GM12891 (cell line): ENCODE results near the gene AGO3.

ENCODE experiments used
- DNase-seq: peaks from one replicate; pipeline ENCODE4 v3.0.0; 2011; ENCODE audit warnings: low spot score; ENCODE audit not compliant: insufficient read length
- FAIRE-seq: peaks from 2 replicates; lab custom pipeline; 2011; peaks lifted over from hg19 to GRCh38; lab: Jason Lieb, UNC
- PAX5 ChIP-seq: IDR thresholded peaks from 2 replicates; pipeline ENCODE4 v1.6.1; 2011; ENCODE audit warnings: low read length, moderate library complexity, mild to moderate bottlenecking; ENCODE audit not compliant: insufficient read depth, severe bottlenecking
- POLR2A ChIP-seq: IDR thresholded peaks from 2 replicates; pipeline ENCODE4 v1.6.1; 2011; ENCODE audit warnings: low read depth, low read length, control low read depth
- POLR2AphosphoS5 ChIP-seq: IDR thresholded peaks from 2 replicates; pipeline ENCODE4 v1.6.1; 2011; ENCODE audit warnings: low read depth, low read length, control low read depth
- POU2F2 ChIP-seq: IDR thresholded peaks from 2 replicates; pipeline ENCODE4 v1.6.1; 2011; ENCODE audit warnings: low read depth, mild to moderate bottlenecking, control low read depth, low read length, moderate library complexity
- SPI1 ChIP-seq: IDR thresholded peaks from 2 replicates; pipeline ENCODE4 v1.6.1; 2011; ENCODE audit warnings: low read depth, low read length, control low read depth
- TAF1 ChIP-seq: IDR thresholded peaks from 2 replicates; pipeline ENCODE4 v1.6.1; 2011; ENCODE audit warnings: low read depth, low read length, control low read depth

AGO3 gene

DNA sequence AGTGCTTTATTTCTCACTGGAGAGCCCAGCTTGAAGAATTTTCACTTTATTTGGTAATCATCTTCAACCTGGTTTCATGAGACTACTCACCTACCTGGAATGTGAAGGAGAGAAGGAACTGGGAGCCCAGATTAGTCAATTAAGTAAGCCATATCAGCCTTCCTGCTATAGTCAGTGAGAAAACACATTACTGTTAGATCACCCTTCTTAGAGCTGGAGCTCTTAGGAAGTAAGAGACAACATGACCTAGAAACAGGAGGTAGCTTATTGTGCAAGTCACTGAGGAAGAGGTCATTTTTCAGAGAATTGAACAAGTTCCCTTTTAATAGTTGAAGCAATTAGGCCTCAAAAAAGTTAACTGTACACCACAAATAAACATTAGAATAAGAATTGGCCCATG, 103.8 kb downstream of the AGO3 start:
- no peak for DNase-seq
- FAIRE-seq, result no peak
- TF ChIP-seq POU2F2 (no peak), SPI1 (no peak), POLR2AphosphoS5 (no peak), TAF1 (no peak), PAX5 (no peak), POLR2A (no peak)

DNA sequence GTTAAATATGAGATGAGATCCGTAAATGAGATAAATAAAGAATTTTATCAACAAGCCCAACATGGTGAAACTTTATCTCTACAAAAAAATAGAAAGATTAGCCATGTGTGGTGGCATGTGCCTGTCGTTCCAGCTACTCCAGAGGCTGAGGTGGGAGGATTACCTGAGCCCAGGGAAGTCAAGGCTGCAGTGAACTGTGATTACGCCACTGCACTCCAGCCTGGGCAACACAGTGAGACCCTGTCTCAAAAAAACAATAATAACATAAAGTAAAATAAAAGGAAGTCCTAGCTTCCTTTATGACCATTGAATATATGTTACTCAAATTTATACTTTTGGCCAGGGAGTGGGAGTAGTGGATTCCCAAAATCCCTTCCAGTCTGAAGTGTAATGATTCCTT, 104.2 kb downstream of the AGO3 start:
- no peak for TF ChIP-seq TAF1
- no peak for TF ChIP-seq PAX5
- TF ChIP-seq POU2F2, result no peak
- no peak for TF ChIP-seq SPI1
- no peak for TF ChIP-seq POLR2AphosphoS5
- no peak for FAIRE-seq

DNA sequence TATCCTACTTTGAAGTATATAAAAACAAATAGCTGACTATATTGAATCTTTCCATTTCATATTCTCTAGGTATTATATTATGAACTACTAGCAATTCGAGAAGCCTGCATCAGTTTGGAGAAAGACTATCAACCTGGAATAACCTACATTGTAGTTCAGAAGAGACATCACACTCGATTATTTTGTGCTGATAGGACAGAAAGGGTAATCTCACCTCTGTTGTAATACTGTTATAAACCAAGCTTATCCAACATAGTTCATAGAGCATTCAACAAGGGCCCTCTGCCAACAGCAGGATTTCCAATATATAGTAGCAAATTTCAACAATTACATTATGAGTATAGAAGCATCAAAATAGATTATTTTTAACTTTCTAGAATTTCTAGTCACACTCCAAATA, 109.3 kb downstream of the AGO3 start:
- FAIRE-seq, result no peak
- DNase-seq, result no peak
- TF ChIP-seq SPI1 (no peak), POLR2A (no peak), TAF1 (no peak), POU2F2 (no peak), POLR2AphosphoS5 (no peak), PAX5 (no peak)

More for the DNA sequence above, 104.2 kb downstream of the AGO3 start:
- DNase-seq, result no peak

DNA sequence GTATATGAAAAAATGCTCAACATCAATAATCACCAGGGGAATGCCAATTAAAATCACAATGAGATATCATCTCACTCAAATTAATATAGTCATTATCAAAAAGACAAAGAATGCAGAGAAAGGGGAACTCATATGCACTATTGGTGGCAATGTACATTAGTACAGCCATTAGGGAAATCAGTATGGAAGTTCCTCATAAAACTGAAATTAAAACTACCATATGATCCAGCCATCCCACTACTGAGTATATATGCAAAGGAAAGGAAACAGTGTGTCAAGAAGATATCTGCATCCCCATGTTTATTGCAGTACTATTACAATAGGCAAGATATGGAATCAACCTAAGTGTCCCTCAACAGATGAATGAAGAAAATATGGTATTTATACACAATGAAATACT, 120.9 kb downstream of the AGO3 start:
- TF ChIP-seq SPI1 (no peak), POU2F2 (no peak), POLR2AphosphoS5 (no peak), TAF1 (no peak), POLR2A (no peak), PAX5 (no peak)
- FAIRE-seq, result no peak
- no peak for DNase-seq

DNA sequence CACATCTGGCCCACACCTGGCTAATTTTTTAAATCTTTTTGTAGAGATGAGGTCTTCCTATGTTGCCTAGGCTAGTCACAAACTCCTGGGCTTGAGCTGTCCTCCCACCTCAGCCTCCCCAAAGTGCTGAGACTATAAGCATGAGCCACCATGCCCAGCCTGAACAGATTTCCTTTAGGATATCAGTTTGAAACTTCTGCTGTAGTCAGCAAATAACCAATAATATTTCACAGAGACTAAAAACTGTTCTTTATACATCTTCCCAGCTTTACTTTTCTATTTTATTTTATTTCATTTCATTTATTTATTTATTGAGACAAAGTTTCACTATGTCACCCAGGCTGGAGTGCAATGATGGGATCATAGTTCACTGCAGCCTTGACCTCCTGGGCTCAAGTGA, 123.1 kb downstream of the AGO3 start:
- FAIRE-seq, result no peak
- DNase-seq, result no peak
- TF ChIP-seq TAF1, result no peak
- no peak for TF ChIP-seq POU2F2
- TF ChIP-seq POLR2AphosphoS5, result no peak
- TF ChIP-seq PAX5, result no peak
- no peak for TF ChIP-seq POLR2A
- TF ChIP-seq SPI1, result no peak

DNA sequence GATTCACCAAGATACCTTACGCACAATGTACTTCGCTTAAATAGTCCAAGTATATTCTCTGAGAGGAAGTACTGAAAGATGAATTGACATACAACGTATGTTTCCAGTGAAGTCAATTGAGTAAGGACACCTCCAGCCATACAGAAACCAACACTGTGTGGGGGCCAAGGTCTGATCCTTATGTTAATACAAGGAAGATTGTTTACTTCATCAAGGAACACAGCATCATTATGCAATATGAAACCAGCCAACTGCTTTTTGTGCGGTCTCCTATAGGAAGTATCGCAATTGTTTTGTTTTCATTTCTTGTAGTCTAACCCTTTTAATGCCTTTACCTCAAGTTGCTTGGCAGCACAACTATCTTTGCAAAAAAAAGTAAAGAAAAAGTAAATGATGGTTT, 124.8 kb downstream of the AGO3 start:
- no peak for DNase-seq
- no peak for FAIRE-seq
- TF ChIP-seq POLR2AphosphoS5, result no peak
- TF ChIP-seq TAF1, result no peak
- TF ChIP-seq POU2F2, result no peak
- no peak for TF ChIP-seq POLR2A
- no peak for TF ChIP-seq SPI1
- no peak for TF ChIP-seq PAX5

DNA sequence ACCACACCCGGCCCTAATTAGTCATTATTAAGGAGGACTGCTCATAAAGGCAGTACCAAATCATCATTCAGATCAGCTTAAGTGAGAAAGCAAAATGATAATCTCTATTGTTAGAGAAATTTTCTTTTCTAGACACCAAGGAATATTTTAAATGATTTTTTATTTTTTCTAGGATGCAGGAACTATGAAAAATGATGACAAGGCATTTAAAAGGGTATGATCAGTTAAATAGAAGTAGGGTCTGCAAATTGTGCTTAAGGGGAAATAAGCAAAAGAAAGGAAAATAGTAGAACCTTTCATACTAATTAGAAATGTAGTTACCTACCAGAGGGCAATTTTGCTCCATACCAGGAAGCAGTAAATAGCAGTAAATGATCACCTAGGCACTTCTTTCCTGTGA, 131.4 kb downstream of the AGO3 start:
- TF ChIP-seq POLR2AphosphoS5 (no peak), POU2F2 (no peak), SPI1 (no peak), TAF1 (no peak)
- no peak for DNase-seq
- FAIRE-seq, result no peak

DNA sequence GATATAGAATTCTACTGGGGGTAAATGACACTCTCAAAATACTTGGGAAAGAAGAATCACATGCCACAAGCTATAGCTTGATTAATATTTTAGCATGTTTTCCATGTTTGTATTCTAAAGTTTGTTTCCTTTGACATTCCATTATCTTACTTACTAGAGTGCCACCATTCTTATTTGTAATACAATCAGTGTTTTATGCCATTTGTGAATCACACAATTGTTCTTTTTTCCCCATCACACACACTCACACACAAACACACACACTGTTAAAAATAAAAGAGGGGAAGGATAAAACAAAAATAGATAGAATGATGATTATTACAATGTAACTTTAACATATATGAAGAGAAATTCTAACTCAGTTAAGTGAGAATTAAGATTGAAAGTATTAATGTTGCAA, 137.0 kb downstream of the AGO3 start:
- TF ChIP-seq POLR2AphosphoS5 (no peak), POLR2A (no peak), PAX5 (no peak), POU2F2 (no peak), TAF1 (no peak), SPI1 (no peak)
- FAIRE-seq (no peak), DNase-seq (no peak)

DNA sequence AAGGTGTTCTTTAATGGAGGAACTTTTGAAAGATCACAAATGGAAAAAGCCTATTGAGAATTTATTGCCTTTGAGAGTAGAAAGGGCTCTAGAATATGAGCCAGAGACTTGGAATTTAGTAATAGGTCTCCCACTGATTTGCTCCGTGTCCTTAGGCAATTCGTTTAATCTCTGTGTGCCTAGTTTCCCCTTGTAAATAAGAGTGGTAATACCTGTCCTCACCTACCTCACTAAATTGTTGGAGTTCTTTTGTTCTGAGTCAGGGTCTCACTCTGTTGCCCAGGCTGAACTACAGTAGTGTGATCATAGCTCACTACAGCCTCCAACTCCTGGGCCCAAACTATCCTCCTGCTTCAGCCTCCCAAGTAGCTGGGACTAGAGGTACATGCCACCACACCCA, 138.0 kb downstream of the AGO3 start:
- no peak for TF ChIP-seq POLR2A
- no peak for TF ChIP-seq POLR2AphosphoS5
- TF ChIP-seq SPI1, result no peak
- no peak for TF ChIP-seq POU2F2
- no peak for TF ChIP-seq TAF1
- TF ChIP-seq PAX5, result no peak
- FAIRE-seq (no peak), DNase-seq (no peak)

DNA sequence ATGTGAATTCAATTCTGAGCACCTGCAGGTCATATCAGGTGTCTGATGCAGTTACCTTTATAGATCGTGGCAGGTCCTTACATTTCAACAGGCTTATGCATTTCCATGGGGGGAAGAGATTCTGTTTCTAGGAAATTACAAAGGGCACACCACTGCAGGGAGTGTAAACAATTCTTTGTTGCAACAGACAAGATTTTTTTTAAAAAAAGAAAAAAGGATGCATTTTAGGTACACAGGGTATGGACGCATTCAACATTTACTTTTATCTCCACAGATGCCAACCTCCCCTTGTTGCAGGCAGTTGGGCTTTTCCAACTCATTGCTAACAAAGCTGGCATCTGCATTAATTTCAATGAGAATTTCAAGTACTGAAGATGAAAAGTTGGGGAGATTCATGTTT, 139.4 kb downstream of the AGO3 start:
- no peak for TF ChIP-seq TAF1
- no peak for TF ChIP-seq POLR2A
- TF ChIP-seq POU2F2, result no peak
- no peak for TF ChIP-seq SPI1
- TF ChIP-seq POLR2AphosphoS5, result no peak
- no peak for TF ChIP-seq PAX5
- no peak for DNase-seq
- FAIRE-seq, result no peak
